Parathyroid adenoma (tissue), 2 donors: ENCODE results near the gene SPATA13.
A peak's percentile ranks its signal among the peaks of the same experiment; 100 is the strongest.

Source experiments
- H2AFZ ChIP-seq: fragments of 300-600 bp; sonication (generic); one replicate; pipeline ENCODE4 v1.7.0; 2017; ENCODE audit warnings: antibody characterized with exemption, mild to moderate bottlenecking
- H3K27ac ChIP-seq: fragments of 300-600 bp; sonication (generic); one replicate; pipeline ENCODE4 v1.7.0; 2017
- H3K27me3 ChIP-seq: fragments of 300-600 bp; sonication (generic); one replicate; pipeline ENCODE4 v1.7.0; 2017; ENCODE audit warnings: low read length; ENCODE audit not compliant: control insufficient read depth, insufficient read depth
- H3K36me3 ChIP-seq: fragments of 300-600 bp; sonication (generic); one replicate; pipeline ENCODE4 v1.7.0; 2017; ENCODE audit warnings: low read length; ENCODE audit not compliant: control insufficient read depth, insufficient read depth
- H3K4me1 ChIP-seq: fragments of 300-600 bp; sonication (generic); one replicate; pipeline ENCODE4 v1.7.0; 2017; ENCODE audit warnings: control low read depth
- H3K4me2 ChIP-seq: fragments of 300-600 bp; sonication (generic); one replicate; pipeline ENCODE4 v1.7.0; 2017; ENCODE audit warnings: low read length
- H3K4me3 ChIP-seq: fragments of 300-600 bp; sonication (generic); one replicate; pipeline ENCODE4 v1.7.0; 2017; ENCODE audit warnings: low read depth, low read length
- H3K79me2 ChIP-seq: fragments of 300-600 bp; sonication (generic); one replicate; pipeline ENCODE4 v1.7.0; 2017; ENCODE audit warnings: control low read depth
- H3K9ac ChIP-seq: fragments of 300-600 bp; sonication (generic); one replicate; pipeline ENCODE4 v1.7.0; 2017; ENCODE audit warnings: mild to moderate bottlenecking
- H3K9me3 ChIP-seq: fragments of 300-600 bp; sonication (generic); one replicate; pipeline ENCODE4 v1.7.0; 2017; ENCODE audit warnings: low read length; ENCODE audit not compliant: control insufficient read depth
- TF ChIP-seq, protein P1 (sequence below): fragments of 300-600 bp; sonication (generic); IDR thresholded peaks from one replicate; pipeline ENCODE4 v1.7.0; 2017; ENCODE audit warnings: antibody characterized with exemption, mild to moderate bottlenecking
- donor health status: primary hyperparathyroidism.

SPATA13 gene

DNA sequence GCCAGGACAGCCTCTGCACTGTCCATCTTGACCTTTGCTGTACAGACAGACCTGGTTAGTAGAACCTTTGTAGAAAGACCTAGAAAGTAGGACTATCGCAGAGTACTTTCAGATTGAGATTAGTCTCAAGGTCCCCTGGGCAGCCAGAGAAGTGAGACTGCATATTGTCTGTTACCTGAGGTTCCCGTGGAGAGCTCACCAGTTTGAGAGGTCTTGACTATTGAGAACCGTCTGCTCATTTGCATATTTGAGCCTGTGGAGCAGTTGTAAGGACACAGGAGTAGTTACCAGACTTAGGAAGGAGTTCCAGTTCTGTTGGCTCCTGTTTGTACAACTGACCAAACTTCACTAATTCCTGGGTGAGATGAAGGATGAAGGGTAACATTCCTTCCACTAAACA lies 66.2 kb downstream of the SPATA13 start:
- Histone ChIP-seq H2AFZ (no peak overlapping the region), H3K4me1 (no peaks in the 10 kb centered on the region), H3K4me3 (no peak overlapping the region), H3K36me3 (no peaks in the 10 kb centered on the region), H3K79me2 (peaks cover 3% of the 10 kb centered on the region), H3K9me3 (no peaks in the 10 kb centered on the region), H3K9ac (no peak overlapping the region), H3K27me3 (no peaks in the 10 kb centered on the region), H3K4me2 (no peak overlapping the region), H3K27ac (no peak overlapping the region)
- TF ChIP-seq, protein P1, sequence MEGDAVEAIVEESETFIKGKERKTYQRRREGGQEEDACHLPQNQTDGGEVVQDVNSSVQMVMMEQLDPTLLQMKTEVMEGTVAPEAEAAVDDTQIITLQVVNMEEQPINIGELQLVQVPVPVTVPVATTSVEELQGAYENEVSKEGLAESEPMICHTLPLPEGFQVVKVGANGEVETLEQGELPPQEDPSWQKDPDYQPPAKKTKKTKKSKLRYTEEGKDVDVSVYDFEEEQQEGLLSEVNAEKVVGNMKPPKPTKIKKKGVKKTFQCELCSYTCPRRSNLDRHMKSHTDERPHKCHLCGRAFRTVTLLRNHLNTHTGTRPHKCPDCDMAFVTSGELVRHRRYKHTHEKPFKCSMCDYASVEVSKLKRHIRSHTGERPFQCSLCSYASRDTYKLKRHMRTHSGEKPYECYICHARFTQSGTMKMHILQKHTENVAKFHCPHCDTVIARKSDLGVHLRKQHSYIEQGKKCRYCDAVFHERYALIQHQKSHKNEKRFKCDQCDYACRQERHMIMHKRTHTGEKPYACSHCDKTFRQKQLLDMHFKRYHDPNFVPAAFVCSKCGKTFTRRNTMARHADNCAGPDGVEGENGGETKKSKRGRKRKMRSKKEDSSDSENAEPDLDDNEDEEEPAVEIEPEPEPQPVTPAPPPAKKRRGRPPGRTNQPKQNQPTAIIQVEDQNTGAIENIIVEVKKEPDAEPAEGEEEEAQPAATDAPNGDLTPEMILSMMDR, result no peak

DNA sequence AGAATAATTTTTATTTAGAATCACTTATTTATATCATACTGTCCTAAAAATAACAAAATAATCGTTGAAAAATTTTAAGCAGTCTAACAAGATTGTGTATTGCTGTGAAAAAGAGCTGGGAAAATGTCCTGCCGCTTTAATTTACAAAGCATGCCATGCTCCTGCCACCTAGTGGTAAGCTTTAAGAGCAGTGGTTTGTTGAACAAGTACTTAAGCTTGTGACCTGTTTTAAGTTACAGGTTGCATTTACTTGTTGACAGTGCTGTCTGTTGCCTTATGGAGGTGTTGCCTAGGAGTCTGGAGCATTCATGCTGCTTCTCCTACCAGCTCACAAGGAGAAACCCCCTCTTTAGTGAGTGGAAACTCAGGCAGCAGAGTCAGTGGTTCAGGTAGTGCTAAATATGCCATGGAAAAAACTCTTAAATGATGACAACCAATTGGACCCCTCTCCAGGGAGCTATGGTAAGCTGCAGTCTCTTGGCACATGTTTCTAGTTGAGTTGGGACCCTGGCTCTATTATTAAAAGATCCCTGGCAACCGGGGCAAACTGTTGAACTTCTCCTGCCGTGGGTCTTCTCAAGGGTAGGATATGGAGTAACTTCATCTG lies 68.4 kb downstream of the SPATA13 start:
- Histone ChIP-seq H3K79me2 (peaks cover 3% of the 10 kb centered on the region), H3K9ac (no peak overlapping the region), H3K4me1 (no peaks in the 10 kb centered on the region), H3K4me2 (no peak overlapping the region), H3K4me3 (no peak overlapping the region), H3K36me3 (no peaks in the 10 kb centered on the region), H3K27ac (no peak overlapping the region), H3K9me3 (no peaks in the 10 kb centered on the region), H2AFZ (no peak overlapping the region), H3K27me3 (no peaks in the 10 kb centered on the region)
- TF ChIP-seq, protein P1, result peak; percentile 61

DNA sequence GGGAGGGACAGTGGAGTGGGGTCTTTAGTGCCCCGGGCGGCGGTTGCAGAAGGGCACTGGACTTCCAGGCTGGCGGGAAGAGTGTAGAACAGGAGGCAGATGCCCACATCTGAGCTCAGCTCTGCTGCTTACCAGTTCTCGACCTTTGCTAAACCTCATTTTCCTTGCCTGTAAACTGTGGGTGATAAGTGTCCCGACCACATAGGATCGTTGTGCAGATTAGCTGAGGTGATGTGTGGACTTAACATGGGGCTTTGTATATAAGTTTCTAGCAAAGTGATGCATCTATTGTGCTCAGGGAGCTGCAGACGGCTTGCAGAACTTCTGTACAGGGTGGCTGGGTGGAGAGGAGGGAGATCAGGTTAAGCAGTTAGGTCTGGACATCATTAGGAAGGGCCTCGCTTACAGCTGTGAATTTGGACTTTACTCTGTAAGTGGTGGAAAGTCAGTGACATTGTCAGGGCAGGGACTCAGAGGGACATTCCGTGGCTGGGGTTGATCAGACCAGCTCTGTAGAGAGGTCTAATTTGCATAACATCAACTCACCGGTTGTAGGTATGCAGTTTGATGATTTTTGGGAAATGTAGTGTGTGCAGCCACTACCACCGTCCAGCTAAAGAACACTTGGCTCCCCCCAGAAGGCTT lies 70.0 kb downstream of the SPATA13 start:
- H3K9ac ChIP-seq, result no peak overlapping the region
- TF ChIP-seq, protein P1, result no peak
- H3K36me3 ChIP-seq, result no peaks in the 10 kb centered on the region
- H3K27me3 ChIP-seq, result no peaks in the 10 kb centered on the region
- H3K9me3 ChIP-seq, result no peaks in the 10 kb centered on the region
- no peaks in the 10 kb centered on the region for H3K4me1 ChIP-seq
- H3K4me2 ChIP-seq, result no peak overlapping the region
- H3K4me3 ChIP-seq, result no peak overlapping the region
- H3K79me2 ChIP-seq, result peaks cover 3% of the 10 kb centered on the region
- H3K27ac ChIP-seq, result no peak overlapping the region
- no peak overlapping the region for H2AFZ ChIP-seq

DNA sequence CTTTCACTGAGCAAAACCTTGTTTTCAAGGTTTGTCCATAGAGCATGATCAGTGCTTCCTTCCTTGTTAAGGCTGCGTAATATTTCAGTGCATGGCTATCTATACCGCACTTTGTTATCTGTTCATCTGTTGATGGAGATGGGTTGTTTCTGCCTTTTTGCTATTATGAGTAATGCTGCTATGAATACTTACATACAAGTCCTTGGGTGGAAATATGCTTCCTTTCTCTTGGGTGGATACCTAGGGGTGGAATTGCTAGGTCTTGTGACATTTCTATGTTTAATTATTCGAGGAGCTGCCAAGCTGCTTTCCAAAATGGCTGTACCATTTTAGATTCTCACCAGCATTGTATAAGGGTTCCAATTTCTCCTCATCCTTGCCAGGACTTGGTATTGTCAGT lies 70.9 kb downstream of the SPATA13 start:
- Histone ChIP-seq H3K36me3 (no peaks in the 10 kb centered on the region), H2AFZ (no peak overlapping the region), H3K9me3 (no peaks in the 10 kb centered on the region), H3K27ac (no peak overlapping the region), H3K4me1 (no peaks in the 10 kb centered on the region), H3K9ac (no peak overlapping the region), H3K79me2 (peaks cover 3% of the 10 kb centered on the region), H3K4me3 (no peak overlapping the region), H3K27me3 (no peaks in the 10 kb centered on the region), H3K4me2 (no peak overlapping the region)
- TF ChIP-seq, protein P1, result no peak

DNA sequence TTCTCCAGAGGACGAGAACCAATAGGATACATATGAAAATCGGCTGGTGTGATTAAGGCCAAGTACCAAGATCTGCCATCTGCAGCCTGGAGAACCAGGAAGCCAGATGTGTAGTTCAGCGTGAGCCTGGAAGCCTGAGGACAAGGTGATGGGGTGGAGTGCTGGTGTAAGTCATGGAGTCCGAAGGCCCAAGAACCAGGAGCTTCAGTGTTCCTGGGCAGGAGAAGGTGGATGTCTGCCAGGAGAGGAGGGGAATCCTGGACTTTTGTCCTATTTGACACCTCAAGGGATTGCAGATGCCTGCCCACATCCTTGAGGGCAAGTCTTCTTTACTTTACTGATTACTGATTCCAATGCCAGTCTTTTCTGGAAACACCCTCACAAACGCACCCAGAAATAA lies 71.5 kb downstream of the SPATA13 start:
- H3K27me3 ChIP-seq, result no peaks in the 10 kb centered on the region
- H3K36me3 ChIP-seq, result no peaks in the 10 kb centered on the region
- H3K79me2 ChIP-seq, result peaks cover 3% of the 10 kb centered on the region
- H3K27ac ChIP-seq, result no peak overlapping the region
- no peaks in the 10 kb centered on the region for H3K4me1 ChIP-seq
- H3K9me3 ChIP-seq, result no peaks in the 10 kb centered on the region
- H3K9ac ChIP-seq, result no peak overlapping the region
- H2AFZ ChIP-seq, result no peak overlapping the region
- no peak overlapping the region for H3K4me2 ChIP-seq
- H3K4me3 ChIP-seq, result no peak overlapping the region
- TF ChIP-seq, protein P1, result no peak
